ENCODE data around the gene NOP10. TPM values are rescaled to one million over a fixed set of nuclear protein-coding genes. Genes with fewer than 3 reads are reported as not detected.

Gene NOP10
- total RNA-seq, 1 donor from 2014 or later = 212 TPM

DNA sequence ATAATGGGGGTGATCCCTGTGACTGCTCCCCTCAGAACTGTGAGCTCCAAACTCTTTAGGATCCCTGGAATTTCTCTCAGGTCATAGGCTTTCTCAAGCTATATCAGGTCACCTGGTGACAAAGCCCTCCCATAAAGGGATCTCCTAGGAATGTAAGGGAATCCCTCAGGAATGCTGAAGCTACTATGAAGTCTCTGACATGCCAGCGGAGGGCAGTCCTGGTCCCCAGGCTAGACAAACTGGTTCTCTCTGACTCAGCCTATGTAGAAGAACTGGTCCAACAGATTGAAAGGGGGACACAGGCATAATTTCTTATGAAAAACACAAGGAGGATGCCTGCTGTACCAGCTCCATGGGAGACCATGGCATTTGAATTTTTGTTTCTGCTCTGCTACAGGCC is 17.4 kb upstream of the NOP10 start:
- TF ChIP-seq, protein P1, sequence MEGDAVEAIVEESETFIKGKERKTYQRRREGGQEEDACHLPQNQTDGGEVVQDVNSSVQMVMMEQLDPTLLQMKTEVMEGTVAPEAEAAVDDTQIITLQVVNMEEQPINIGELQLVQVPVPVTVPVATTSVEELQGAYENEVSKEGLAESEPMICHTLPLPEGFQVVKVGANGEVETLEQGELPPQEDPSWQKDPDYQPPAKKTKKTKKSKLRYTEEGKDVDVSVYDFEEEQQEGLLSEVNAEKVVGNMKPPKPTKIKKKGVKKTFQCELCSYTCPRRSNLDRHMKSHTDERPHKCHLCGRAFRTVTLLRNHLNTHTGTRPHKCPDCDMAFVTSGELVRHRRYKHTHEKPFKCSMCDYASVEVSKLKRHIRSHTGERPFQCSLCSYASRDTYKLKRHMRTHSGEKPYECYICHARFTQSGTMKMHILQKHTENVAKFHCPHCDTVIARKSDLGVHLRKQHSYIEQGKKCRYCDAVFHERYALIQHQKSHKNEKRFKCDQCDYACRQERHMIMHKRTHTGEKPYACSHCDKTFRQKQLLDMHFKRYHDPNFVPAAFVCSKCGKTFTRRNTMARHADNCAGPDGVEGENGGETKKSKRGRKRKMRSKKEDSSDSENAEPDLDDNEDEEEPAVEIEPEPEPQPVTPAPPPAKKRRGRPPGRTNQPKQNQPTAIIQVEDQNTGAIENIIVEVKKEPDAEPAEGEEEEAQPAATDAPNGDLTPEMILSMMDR (IDR thresholded peaks at IDR 0.05) = no peak
- peaks cover 23 to 71% of the 10 kb centered on the region in 2 donors for H3K36me3 ChIP-seq
- intact Hi-C loops (cut with DNase I) = no loop called here

GRCh38 chr15:34359416-34359815 is 16.5 kb upstream of the NOP10 start:
- no peak for DNase-seq (ENCODE audit: low spot score in 2 of 2)
- intact Hi-C loops (cut with DNase I) = no loop called here
- Histone ChIP-seq H3K27ac (no peak overlapping the region), H3K9me3 (no peaks in the 10 kb centered on the region), H3K4me3 (no peak overlapping the region), H3K4me1 (no peaks in the 10 kb centered on the region), H3K36me3 (peaks cover 23 to 71% of the 10 kb centered on the region in 2 donors), H3K27me3 (no peaks in the 10 kb centered on the region)
- TF ChIP-seq, protein P1 (IDR thresholded peaks at IDR 0.05) = no peak

More for the DNA sequence above, 17.4 kb upstream of the NOP10 start:
- peaks cover 0 to 1% of the 10 kb centered on the region in 2 donors for H3K4me1 ChIP-seq
- H3K27me3 ChIP-seq = no peaks in the 10 kb centered on the region
- H3K4me3 ChIP-seq = no peak overlapping the region
- H3K9me3 ChIP-seq = no peaks in the 10 kb centered on the region
- DNase-seq (ENCODE audit: low spot score in 2 of 2) = no peak
- no peak overlapping the region for H3K27ac ChIP-seq

DNA sequence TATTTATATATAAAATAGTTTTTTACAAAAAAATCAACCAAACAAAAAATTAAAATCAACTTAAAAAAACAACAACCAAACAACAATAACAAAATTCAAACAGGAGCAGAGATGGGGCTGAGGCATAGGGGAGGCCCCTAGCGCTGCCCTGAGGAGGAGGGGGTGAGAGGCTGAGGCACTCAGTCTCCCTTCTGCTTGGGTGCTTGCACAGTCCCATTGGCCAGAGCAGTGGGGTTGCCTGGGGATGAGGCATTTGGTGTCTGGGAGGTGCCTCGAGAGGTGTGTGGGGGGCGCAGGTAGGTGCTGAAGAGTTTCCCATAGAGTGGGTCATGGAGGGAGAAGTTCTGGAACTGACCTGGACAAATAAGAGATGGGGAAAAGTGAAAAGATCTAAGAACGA is 16.0 kb upstream of the NOP10 start:
- no peaks in the 10 kb centered on the region for H3K9me3 ChIP-seq
- H3K4me1 ChIP-seq = no peaks in the 10 kb centered on the region
- H3K4me3 ChIP-seq = no peak overlapping the region
- intact Hi-C loops (cut with DNase I) = no loop called here
- no peak for DNase-seq (ENCODE audit: low spot score in 2 of 2)
- peaks cover 23 to 71% of the 10 kb centered on the region in 2 donors for H3K36me3 ChIP-seq
- H3K27me3 ChIP-seq = no peaks in the 10 kb centered on the region
- H3K27ac ChIP-seq = no peak overlapping the region
- TF ChIP-seq, protein P1 (IDR thresholded peaks at IDR 0.05) = no peak

- Histone ChIP-seq H3K27ac (no peak overlapping the region), H3K9me3 (no peaks in the 10 kb centered on the region), H3K4me3 (no peak overlapping the region), H3K27me3 (no peaks in the 10 kb centered on the region), H3K36me3 (peaks cover 23 to 68% of the 10 kb centered on the region in 2 donors), H3K4me1 (no peaks in the 10 kb centered on the region)
- no peak for DNase-seq (ENCODE audit: low spot score in 2 of 2)
- intact Hi-C loops (cut with DNase I) = no loop called here
- TF ChIP-seq, protein P1 (IDR thresholded peaks at IDR 0.05) = no peak
These were observed 15.4 kb upstream of the NOP10 start for GRCh38 chr15:34358367-34358766.

- H3K4me3 ChIP-seq = no peak overlapping the region
- H3K36me3 ChIP-seq = peaks cover 23 to 63% of the 10 kb centered on the region in 2 donors
- H3K27ac ChIP-seq = no peak overlapping the region
- H3K4me1 ChIP-seq = no peaks in the 10 kb centered on the region
- H3K9me3 ChIP-seq = no peaks in the 10 kb centered on the region
- intact Hi-C loops (cut with DNase I) = no loop called here
- DNase-seq (ENCODE audit: low spot score in 2 of 2) = no peak
- TF ChIP-seq, protein P1 (IDR thresholded peaks at IDR 0.05) = no peak
- no peaks in the 10 kb centered on the region for H3K27me3 ChIP-seq
These were observed 14.7 kb upstream of the NOP10 start for GRCh38 chr15:34357653-34358052.

GRCh38 chr15:34355241-34355640 is 12.3 kb upstream of the NOP10 start:
- H3K27me3 ChIP-seq = no peaks in the 10 kb centered on the region
- no peak overlapping the region for H3K4me3 ChIP-seq
- H3K27ac ChIP-seq = no peak overlapping the region
- DNase-seq (ENCODE audit: low spot score in 2 of 2) = no peak
- no peaks in the 10 kb centered on the region for H3K4me1 ChIP-seq
- intact Hi-C loops (cut with DNase I) = no loop called here
- TF ChIP-seq, protein P1 (IDR thresholded peaks at IDR 0.05) = no peak
- peaks cover 15 to 47% of the 10 kb centered on the region in 2 donors for H3K36me3 ChIP-seq
- no peaks in the 10 kb centered on the region for H3K9me3 ChIP-seq

All from ascending aorta (tissue), 2 donors.